Fibroblast of mammary gland (primary cell): ENCODE data around the gene GALNT2.

Experiments
- DNase-seq: peaks from one replicate; pipeline ENCODE4 v3.0.0-alpha.2; 2010; ENCODE audit warnings: low read depth
- H3K4me3 ChIP-seq: 2 replicates; pipeline ENCODE4 v1.5.1; 2011; ENCODE audit warnings: low read depth, mild to moderate bottlenecking, low read length, moderate library complexity; ENCODE audit not compliant: control insufficient read depth
- TF ChIP-seq, protein P1 (sequence below): conservative IDR thresholded peaks from 2 replicates; pipeline ENCODE4 v1.5.1; 2011; ENCODE audit warnings: low read depth, low read length, inconsistent platforms; ENCODE audit not compliant: control insufficient read depth, insufficient read depth

Gene GALNT2

DNA sequence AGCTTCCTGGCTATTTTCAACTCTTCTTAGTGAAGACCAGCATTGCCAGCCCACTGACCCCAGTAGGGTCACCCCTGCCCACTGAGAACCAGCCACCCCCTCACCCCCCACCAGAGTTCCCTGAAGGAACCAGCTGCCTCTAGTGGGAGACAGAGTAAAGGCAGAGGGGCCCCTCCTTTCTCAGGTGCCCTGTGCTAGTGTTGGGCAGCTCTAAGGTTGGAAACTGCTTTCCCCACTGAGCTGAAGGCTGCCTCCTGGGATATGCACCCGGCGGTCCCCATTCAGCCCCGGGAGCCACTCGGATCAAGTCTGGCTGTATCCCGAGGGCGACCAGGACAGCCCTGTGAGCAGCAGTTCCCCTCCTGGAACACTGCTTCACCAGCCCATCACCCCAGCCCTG is 248.1 kb downstream of the GALNT2 start:
- no peak overlapping the region for H3K4me3 ChIP-seq
- TF ChIP-seq, protein P1, sequence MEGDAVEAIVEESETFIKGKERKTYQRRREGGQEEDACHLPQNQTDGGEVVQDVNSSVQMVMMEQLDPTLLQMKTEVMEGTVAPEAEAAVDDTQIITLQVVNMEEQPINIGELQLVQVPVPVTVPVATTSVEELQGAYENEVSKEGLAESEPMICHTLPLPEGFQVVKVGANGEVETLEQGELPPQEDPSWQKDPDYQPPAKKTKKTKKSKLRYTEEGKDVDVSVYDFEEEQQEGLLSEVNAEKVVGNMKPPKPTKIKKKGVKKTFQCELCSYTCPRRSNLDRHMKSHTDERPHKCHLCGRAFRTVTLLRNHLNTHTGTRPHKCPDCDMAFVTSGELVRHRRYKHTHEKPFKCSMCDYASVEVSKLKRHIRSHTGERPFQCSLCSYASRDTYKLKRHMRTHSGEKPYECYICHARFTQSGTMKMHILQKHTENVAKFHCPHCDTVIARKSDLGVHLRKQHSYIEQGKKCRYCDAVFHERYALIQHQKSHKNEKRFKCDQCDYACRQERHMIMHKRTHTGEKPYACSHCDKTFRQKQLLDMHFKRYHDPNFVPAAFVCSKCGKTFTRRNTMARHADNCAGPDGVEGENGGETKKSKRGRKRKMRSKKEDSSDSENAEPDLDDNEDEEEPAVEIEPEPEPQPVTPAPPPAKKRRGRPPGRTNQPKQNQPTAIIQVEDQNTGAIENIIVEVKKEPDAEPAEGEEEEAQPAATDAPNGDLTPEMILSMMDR, result no peak
- no peak for DNase-seq

- H3K4me3 ChIP-seq, result no peak overlapping the region
- TF ChIP-seq, protein P1, result no peak
- no peak for DNase-seq
These were observed 250.1 kb downstream of the GALNT2 start for GRCh38 chr1:230316864-230317745.

- TF ChIP-seq, protein P1, result no peak
- H3K4me3 ChIP-seq, result no peak overlapping the region
- no peak for DNase-seq
These were observed 251.1 kb downstream of the GALNT2 start for GRCh38 chr1:230317823-230318819.

- no peak overlapping the region for H3K4me3 ChIP-seq
- TF ChIP-seq, protein P1, result no peak
These were observed 252.1 kb downstream of the GALNT2 start for GRCh38 chr1:230319014-230319747.

DNA sequence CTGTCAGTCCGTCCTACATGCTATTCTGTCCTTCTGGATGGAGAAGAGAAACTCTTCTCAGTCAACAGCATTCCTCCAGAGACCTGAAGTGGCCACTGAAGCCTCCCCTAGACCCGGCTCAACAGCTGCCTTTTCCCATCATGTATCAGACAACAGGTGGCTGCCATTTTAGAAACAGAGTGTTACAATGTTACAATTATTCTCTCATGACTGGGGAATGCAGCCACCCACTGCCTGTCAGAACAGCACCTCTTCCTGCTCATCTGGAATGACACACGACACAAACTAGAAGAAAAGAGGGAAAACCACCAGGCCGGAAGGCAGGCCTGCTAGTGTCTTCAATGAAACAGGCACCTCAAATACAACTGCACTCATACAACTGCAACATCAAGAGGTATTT is 253.8 kb downstream of the GALNT2 start:
- TF ChIP-seq, protein P1, result no peak
- no peak for DNase-seq
- H3K4me3 ChIP-seq, result no peak overlapping the region

More at GRCh38 chr1:230319014-230319747, 252.1 kb downstream of the GALNT2 start:
- DNase-seq, result no peak

- TF ChIP-seq, protein P1, result no peak
- no peak for DNase-seq
- no peak overlapping the region for H3K4me3 ChIP-seq
These were observed 254.3 kb downstream of the GALNT2 start for GRCh38 chr1:230321341-230321740.
